GM12892 (cell line): ENCODE data around the gene ADAMTS13.
"Not testable (repeated sequence)": the region's sequence is repeated elsewhere in the genome, so short reads cannot be mapped to it uniquely, and the experiment has no call there.

Experiments used
- DNase-seq: peaks from one replicate; pipeline ENCODE4 v3.0.0; 2011; ENCODE audit not compliant: insufficient read length
- FAIRE-seq: peaks from 2 replicates; lab custom pipeline; 2011; peaks lifted over from hg19 to GRCh38; lab: Jason Lieb, UNC
- POLR2A ChIP-seq: IDR thresholded peaks from 2 replicates; pipeline ENCODE4 v1.6.1; 2011; ENCODE audit warnings: low read depth, low read length, control low read depth
- POLR2AphosphoS5 ChIP-seq: IDR thresholded peaks from 2 replicates; pipeline ENCODE4 v1.6.1; 2011; ENCODE audit warnings: low read depth, low read length, control low read depth
- TAF1 ChIP-seq: IDR thresholded peaks from 2 replicates; pipeline ENCODE4 v1.6.1; 2011; ENCODE audit warnings: low read depth, mild to moderate bottlenecking, control low read depth, low read length, borderline replicate concordance

ADAMTS13 gene

GRCh38 chr9:133382507-133383141 lies 39.5 kb upstream of the ADAMTS13 start:
- TF ChIP-seq POLR2AphosphoS5 (no peak), POLR2A (no peak), TAF1 (no peak)
- FAIRE-seq (no peak), DNase-seq (no peak)

DNA sequence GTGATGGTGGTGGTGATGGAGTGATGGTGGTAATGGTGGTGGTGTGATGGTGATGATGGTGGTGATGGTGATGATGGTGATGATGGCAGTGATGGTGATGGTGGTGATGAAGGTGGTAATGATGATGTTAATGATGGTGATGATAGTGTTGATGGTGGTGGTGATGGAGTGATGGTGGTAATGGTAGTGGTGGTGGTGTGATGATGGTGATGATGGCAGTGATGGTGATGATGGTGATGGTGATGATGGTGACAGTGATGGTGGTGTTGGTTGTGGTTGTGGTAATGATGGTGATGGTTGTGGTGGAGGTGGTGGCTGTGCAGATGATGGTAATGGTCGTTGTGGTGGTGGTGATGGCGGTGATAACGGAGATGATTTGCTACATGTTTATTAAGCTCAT lies 38.7 kb upstream of the ADAMTS13 start:
- no peak for FAIRE-seq

GRCh38 chr9:133384736-133385321 lies 37.3 kb upstream of the ADAMTS13 start:
- no peak for DNase-seq
- TF ChIP-seq TAF1 = no peak
- no peak for TF ChIP-seq POLR2A
- no peak for TF ChIP-seq POLR2AphosphoS5
- no peak for FAIRE-seq

More for the DNA sequence above, 38.7 kb upstream of the ADAMTS13 start:
- DNase-seq = no peak
- no peak for TF ChIP-seq POLR2AphosphoS5
- TF ChIP-seq TAF1 = no peak
- no peak for TF ChIP-seq POLR2A

GRCh38 chr9:133385452-133385851 lies 36.7 kb upstream of the ADAMTS13 start:
- no peak for TF ChIP-seq POLR2A
- no peak for TF ChIP-seq TAF1
- TF ChIP-seq POLR2AphosphoS5 = no peak
- DNase-seq (no peak), FAIRE-seq (no peak)

DNA sequence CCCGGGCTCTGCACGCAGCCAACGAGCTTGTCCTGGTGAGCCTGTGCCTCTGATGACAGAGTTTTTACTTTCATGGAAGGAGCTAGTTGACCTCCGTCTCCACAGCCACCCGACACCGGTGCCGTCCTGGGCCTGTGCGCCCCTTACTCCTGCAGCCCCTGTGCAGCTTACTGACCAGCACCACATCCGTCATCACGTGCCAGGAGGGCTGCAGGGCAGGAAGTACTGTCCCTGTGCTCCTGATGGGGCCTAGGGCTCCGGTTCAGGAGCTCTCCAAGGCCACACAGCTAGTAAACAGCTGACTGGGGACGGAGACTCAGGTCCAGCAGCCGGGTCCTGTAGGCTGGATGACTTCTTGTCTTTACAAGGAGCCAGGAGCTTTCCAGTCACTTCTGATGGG lies 35.8 kb upstream of the ADAMTS13 start:
- no peak for TF ChIP-seq POLR2A
- TF ChIP-seq TAF1 = no peak
- TF ChIP-seq POLR2AphosphoS5 = no peak
- DNase-seq = no peak
- FAIRE-seq = no peak

- DNase-seq = no peak
- no peak for TF ChIP-seq POLR2AphosphoS5
- no peak for TF ChIP-seq POLR2A
- TF ChIP-seq TAF1 = no peak
- FAIRE-seq = no peak
Observed at GRCh38 chr9:133387680-133388079, 34.5 kb upstream of the ADAMTS13 start.

- DNase-seq = no peak
- FAIRE-seq = no peak
- no peak for TF ChIP-seq TAF1
Observed at GRCh38 chr9:133389025-133389557, 33.1 kb upstream of the ADAMTS13 start.

GRCh38 chr9:133389562-133389961 lies 32.6 kb upstream of the ADAMTS13 start:
- TF ChIP-seq POLR2A (no peak), POLR2AphosphoS5 (no peak), TAF1 (no peak)
- FAIRE-seq = no peak

DNA sequence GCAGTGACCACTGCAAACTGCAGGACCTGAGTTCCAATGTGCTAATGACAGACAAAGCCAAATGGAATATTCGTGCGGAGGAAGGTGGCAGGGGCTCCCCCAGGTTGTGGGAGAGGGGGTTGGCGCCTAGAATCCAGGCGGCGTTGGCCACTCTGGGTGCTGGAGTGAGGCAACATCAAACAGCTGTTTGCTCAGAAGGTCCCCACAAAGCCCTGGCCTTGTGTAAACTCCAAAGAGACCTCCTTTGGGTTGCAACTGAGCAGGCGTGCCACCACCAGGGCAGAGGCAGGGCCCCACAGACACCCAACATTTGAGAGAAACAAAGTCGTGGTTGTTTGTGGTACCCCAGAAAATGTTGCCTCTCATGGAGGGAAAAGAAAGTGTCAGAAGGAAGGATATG lies 31.5 kb upstream of the ADAMTS13 start:
- DNase-seq (no peak), FAIRE-seq (no peak)
- TF ChIP-seq POLR2A (no peak), POLR2AphosphoS5 (no peak), TAF1 (no peak)

More at GRCh38 chr9:133389562-133389961, 32.6 kb upstream of the ADAMTS13 start:
- no peak for DNase-seq

GRCh38 chr9:133391449-133391848 lies 30.7 kb upstream of the ADAMTS13 start:
- not testable (repeated sequence) for DNase-seq, FAIRE-seq

DNA sequence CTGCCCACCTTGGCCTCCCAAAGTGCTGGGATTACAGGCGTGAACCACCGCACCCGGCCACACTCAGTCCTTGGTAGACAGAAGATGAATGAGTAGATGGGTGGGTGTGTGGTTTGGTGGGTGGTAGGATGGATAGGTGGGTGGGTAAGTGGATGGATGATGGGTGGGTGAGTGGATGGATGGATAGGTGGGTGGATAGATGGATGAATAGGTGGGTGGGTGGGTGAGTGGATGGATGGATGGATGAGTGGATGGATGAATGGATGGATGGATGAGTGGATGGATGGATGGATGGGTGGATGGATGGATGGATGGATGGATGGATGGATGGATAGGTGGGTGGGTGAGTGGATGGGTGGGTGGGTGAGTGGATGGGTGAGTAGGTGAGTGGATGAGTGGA lies 29.9 kb upstream of the ADAMTS13 start:
- DNase-seq, FAIRE-seq: not testable (repeated sequence)

DNA sequence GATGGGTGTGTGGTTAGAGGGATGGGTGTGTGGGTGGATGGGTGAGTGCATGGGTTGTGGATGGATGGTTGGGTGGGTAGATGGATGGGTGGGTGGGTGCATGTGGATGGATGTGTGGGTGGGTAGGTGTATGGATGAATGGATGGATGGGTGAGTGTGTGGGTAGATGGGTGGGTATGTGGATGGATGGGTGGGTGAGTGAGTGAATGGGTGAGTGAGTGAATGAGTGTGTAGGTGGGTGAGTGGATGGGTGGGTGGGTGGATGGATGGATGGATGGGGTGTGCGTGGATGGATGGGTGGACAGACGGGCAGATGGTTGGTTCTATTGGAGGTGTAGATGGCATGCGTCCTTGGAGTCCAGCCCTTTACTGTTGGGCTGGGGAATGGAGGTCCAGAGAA lies 28.8 kb upstream of the ADAMTS13 start:
- DNase-seq = no peak
- no peak for TF ChIP-seq POLR2AphosphoS5
- TF ChIP-seq POLR2A = no peak
- no peak for TF ChIP-seq TAF1
- FAIRE-seq = no peak

GRCh38 chr9:133394687-133395271 lies 27.4 kb upstream of the ADAMTS13 start:
- no peak for DNase-seq
- TF ChIP-seq POLR2AphosphoS5 (no peak), POLR2A (no peak), TAF1 (no peak)
- FAIRE-seq = no peak
